OCI-LY1 (cell line): ENCODE results near the gene KDM4B.

ENCODE experiments used
- H2AFZ ChIP-seq: fragments of 200-600 bp; sonication (generic), shearing (Covaris generic); 2 replicates; pipeline ENCODE4 v1.6.0; 2014; ENCODE audit warnings: antibody characterized with exemption, mild to moderate bottlenecking, low read length
- H3F3A ChIP-seq: fragments of 200-600 bp; sonication (generic), shearing (Covaris generic); 2 replicates; pipeline ENCODE4 v1.6.0; 2014; ENCODE audit warnings: mild to moderate bottlenecking, antibody characterized with exemption, low read length, moderate library complexity; ENCODE audit not compliant: insufficient read depth
- H3K27ac ChIP-seq: fragments of 200-600 bp; sonication (generic); 2 replicates; pipeline ENCODE4 v1.5.1; 2014; ENCODE audit warnings: low read length, mixed run types, mild to moderate bottlenecking, low read depth; ENCODE audit not compliant: poor library complexity, severe bottlenecking
- H3K27me3 ChIP-seq: fragments of 200-600 bp; sonication (generic); 2 replicates; pipeline ENCODE4 v1.6.0; 2014; ENCODE audit warnings: antibody characterized with exemption, mild to moderate bottlenecking, low read length, moderate library complexity; ENCODE audit not compliant: insufficient read depth
- H3K36me3 ChIP-seq: fragments of 200-600 bp; sonication (generic); 2 replicates; pipeline ENCODE4 v1.6.1; 2014; ENCODE audit warnings: mild to moderate bottlenecking, antibody characterized with exemption, low read length, moderate library complexity, mixed read lengths; ENCODE audit not compliant: insufficient read depth
- H3K4me1 ChIP-seq: fragments of 200-600 bp; sonication (generic); 2 replicates; pipeline ENCODE4 v1.5.1; 2014; ENCODE audit warnings: mild to moderate bottlenecking, low read length, moderate library complexity; ENCODE audit not compliant: insufficient read depth, severe bottlenecking
- H3K4me2 ChIP-seq: fragments of 200-600 bp; sonication (generic), shearing (Covaris generic); 2 replicates; pipeline ENCODE4 v1.6.1; 2014; ENCODE audit warnings: low read length
- H3K4me3 ChIP-seq: fragments of 200-600 bp; sonication (generic); 2 replicates; pipeline ENCODE4 v1.5.1; 2014; ENCODE audit warnings: low read length, low read depth, mild to moderate bottlenecking, mixed read lengths; ENCODE audit not compliant: poor library complexity, severe bottlenecking
- H3K79me2 ChIP-seq: fragments of 200-600 bp; shearing (Covaris generic); 2 replicates; pipeline ENCODE4 v1.6.1; 2016; ENCODE audit warnings: mixed run types, low read length, mixed read lengths; ENCODE audit not compliant: insufficient read depth
- H3K9ac ChIP-seq: fragments of 200-600 bp; sonication (generic), shearing (Covaris generic); 2 replicates; pipeline ENCODE4 v1.6.1; 2014; ENCODE audit warnings: mild to moderate bottlenecking, low read length, mixed read lengths
- H3K9me2 ChIP-seq: fragments of 200-600 bp; sonication (generic), shearing (Covaris generic); 2 replicates; pipeline ENCODE4 v1.6.1; 2014; ENCODE audit warnings: low read depth, mild to moderate bottlenecking, low read length, mixed read lengths
- H3K9me3 ChIP-seq: fragments of 200-600 bp; shearing (Covaris generic); 2 replicates; pipeline ENCODE4 v1.6.1; 2014; ENCODE audit warnings: low read length, mixed read lengths
- H4K20me1 ChIP-seq: fragments of 200-600 bp; sonication (generic), shearing (Covaris generic); 2 replicates; pipeline ENCODE4 v1.6.0; 2016; ENCODE audit warnings: mild to moderate bottlenecking, low read length; ENCODE audit not compliant: insufficient read depth
- CTCF ChIP-seq: fragments of 200-600 bp; sonication (generic), shearing (Covaris generic); IDR thresholded peaks from 2 replicates; pipeline ENCODE4 v1.5.1; 2017; ENCODE audit warnings: mild to moderate bottlenecking, antibody characterized with exemption, low read length, moderate library complexity, mixed read lengths
- EZH2 ChIP-seq: fragments of 200-600 bp; sonication (generic), shearing (Covaris generic); IDR thresholded peaks from 2 replicates; pipeline ENCODE4 v1.8.0; 2017; ENCODE audit warnings: borderline replicate concordance, mixed run types, mild to moderate bottlenecking, antibody characterized with exemption, low read length, moderate library complexity, mixed read lengths

Gene KDM4B

GRCh38 chr19:5121266-5122120 is 152.6 kb downstream of the KDM4B start:
- Histone ChIP-seq H3K4me3 (no peak overlapping the region), H4K20me1 (no peaks in the 10 kb centered on the region), H3K36me3 (0 out of 2 replicates have a peak, but pooled peaks cover 5% of the 10 kb centered on the region), H3K9me2 (no peaks in the 10 kb centered on the region), H3K4me2 (no peak overlapping the region), H3K27ac (no peak overlapping the region), H3K9ac (no peak overlapping the region), H3K4me1 (peaks cover 9% of the 10 kb centered on the region), H3K79me2 (no peaks in the 10 kb centered on the region), H3F3A (no peaks in the 10 kb centered on the region), H2AFZ (no peak overlapping the region), H3K27me3 (no peaks in the 10 kb centered on the region), H3K9me3 (no peaks in the 10 kb centered on the region)
- no peak for TF ChIP-seq EZH2
- no peak for TF ChIP-seq CTCF

DNA sequence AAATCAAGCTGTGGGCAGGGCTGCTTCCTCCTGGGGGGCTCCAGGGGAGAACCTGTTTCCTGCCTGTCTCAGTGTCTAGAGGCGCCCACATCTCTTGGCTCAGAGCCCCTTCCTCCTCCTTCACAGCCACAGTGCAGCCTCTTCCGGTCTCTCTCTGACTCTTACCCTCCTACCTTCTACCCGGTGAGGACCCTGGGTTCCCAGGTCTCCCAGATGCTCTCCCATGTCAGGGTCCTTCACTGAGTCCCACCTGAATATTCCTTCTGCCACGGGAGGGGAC is 153.1 kb downstream of the KDM4B start:
- Histone ChIP-seq H3K36me3 (0 out of 2 replicates have a peak, but pooled peaks cover 5% of the 10 kb centered on the region), H4K20me1 (no peaks in the 10 kb centered on the region), H3K79me2 (no peaks in the 10 kb centered on the region), H3K9ac (no peak overlapping the region), H3K4me2 (no peak overlapping the region), H2AFZ (no peak overlapping the region), H3K9me2 (no peaks in the 10 kb centered on the region), H3F3A (no peaks in the 10 kb centered on the region), H3K4me1 (peaks cover 14% of the 10 kb centered on the region), H3K9me3 (no peaks in the 10 kb centered on the region), H3K27me3 (no peaks in the 10 kb centered on the region), H3K4me3 (no peak overlapping the region), H3K27ac (no peak overlapping the region)
- TF ChIP-seq EZH2 (no peak), CTCF (no peak)

- Histone ChIP-seq H3K4me1 (peaks cover 22% of the 10 kb centered on the region), H3K4me3 (no peak overlapping the region), H3K36me3 (0 out of 2 replicates have a peak, but pooled peaks cover 5% of the 10 kb centered on the region), H3K4me2 (no peak overlapping the region), H3F3A (no peaks in the 10 kb centered on the region), H3K27me3 (no peaks in the 10 kb centered on the region), H4K20me1 (no peaks in the 10 kb centered on the region), H3K9me3 (no peaks in the 10 kb centered on the region), H3K9me2 (no peaks in the 10 kb centered on the region), H2AFZ (no peak overlapping the region), H3K27ac (no peak overlapping the region), H3K9ac (no peak overlapping the region), H3K79me2 (no peaks in the 10 kb centered on the region)
- TF ChIP-seq CTCF (no peak), EZH2 (no peak)
These were observed 153.9 kb downstream of the KDM4B start for GRCh38 chr19:5122671-5123409.
